ENCODE data around the gene ZNF837.
"Not testable (repeated sequence)": the region's sequence is repeated elsewhere in the genome, so short reads cannot be mapped to it uniquely, and the experiment has no call there.

The ZNF837 gene

GRCh38 chr19:58350001-58350861 is 30.6 kb downstream of the ZNF837 start:
- H3K4me3 ChIP-seq (replicated peaks; ENCODE audit: low read depth, low read length) = no peak overlapping the region
- no peak for DNase-seq (ENCODE audit: extremely low read depth, low read depth)
- no peak for TF ChIP-seq CTCF (IDR thresholded peaks at IDR 0.05; ENCODE audit: low read depth, low read length, missing control alignments)

- no peak for TF ChIP-seq CTCF (IDR thresholded peaks at IDR 0.05; ENCODE audit: low read depth, low read length, missing control alignments)
These were observed 31.2 kb downstream of the ZNF837 start for GRCh38 chr19:58349590-58349989.

DNA sequence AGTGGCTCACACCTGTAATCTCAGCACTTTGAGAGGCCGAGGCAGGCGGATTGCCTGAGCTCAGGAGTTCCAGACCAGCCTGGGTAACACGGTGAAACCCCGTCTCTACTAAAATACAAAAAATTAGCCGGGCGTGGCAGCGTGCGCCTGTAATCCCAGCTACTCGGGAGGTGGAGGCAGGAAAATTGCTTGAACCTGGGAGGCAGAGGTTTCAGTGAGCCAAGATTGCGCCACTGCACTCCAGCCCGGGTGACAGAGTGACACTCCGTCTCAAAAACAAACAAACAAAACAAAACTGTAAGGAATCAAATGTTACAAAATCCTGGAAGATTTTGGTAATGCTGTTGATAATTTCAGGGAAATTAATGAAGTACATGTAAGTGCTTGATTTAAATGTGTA is 32.8 kb downstream of the ZNF837 start:
- not testable (repeated sequence) for DNase-seq (ENCODE audit: extremely low read depth, low read depth)
- H3K4me3 ChIP-seq (replicated peaks; ENCODE audit: low read depth, low read length) = peak overlapping the region; percentile 61

More at GRCh38 chr19:58349590-58349989, 31.2 kb downstream of the ZNF837 start:
- no peak overlapping the region for H3K4me3 ChIP-seq (replicated peaks; ENCODE audit: low read depth, low read length)
- DNase-seq (ENCODE audit: extremely low read depth, low read depth) = no peak

DNA sequence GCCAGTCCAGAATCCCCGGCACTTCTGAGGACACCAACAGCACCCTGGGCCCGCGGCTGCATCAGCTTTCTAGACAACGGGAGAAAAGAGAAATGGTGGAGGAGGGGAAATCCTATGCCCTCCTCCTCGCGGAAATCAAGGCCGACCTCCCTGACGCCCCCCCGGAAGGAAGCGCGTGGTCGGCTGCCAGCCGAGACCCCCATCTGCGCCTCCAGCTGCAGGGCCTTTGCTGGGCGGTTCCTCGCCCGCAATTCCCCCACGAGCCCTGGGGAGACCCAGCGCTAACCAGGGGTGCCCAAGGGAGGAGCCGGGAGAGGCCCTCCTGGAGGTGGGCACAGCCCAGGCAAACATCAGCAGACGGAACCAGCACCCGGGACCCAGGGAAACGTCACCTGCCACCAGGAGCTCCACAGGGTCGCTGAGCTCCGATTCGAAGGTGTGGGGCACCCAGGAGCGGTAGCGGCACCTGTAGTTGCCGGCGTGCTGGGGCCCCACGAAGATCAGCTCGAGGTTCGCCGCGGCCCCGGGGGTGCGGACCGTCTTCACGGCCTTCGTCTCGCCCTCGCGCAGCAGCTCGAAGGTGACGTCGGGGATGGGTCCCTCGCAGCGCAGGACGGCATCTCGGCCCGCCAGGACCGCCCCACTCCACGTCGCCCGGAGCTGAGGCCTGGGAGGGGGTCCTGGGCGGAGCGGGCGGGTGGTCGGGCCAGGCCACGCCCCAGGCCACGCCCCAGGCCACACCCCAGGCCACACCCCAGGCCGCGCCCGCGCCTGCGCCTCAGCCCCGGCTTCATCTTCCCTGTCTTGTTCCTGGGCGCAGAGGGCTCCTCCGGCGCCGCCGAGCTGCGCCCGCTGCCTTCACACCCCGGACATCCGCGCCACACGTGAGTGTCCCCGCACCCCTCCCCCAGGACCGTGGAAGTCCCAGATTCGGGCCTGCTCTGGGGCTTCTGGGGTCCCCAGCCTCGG is 33.6 kb downstream of the ZNF837 start:
- no peak for TF ChIP-seq CTCF (IDR thresholded peaks at IDR 0.05; ENCODE audit: low read depth, low read length, missing control alignments)
- no peak for DNase-seq (ENCODE audit: extremely low read depth, low read depth)
- peak overlapping the region; percentile 61 for H3K4me3 ChIP-seq (replicated peaks; ENCODE audit: low read depth, low read length)

DNA sequence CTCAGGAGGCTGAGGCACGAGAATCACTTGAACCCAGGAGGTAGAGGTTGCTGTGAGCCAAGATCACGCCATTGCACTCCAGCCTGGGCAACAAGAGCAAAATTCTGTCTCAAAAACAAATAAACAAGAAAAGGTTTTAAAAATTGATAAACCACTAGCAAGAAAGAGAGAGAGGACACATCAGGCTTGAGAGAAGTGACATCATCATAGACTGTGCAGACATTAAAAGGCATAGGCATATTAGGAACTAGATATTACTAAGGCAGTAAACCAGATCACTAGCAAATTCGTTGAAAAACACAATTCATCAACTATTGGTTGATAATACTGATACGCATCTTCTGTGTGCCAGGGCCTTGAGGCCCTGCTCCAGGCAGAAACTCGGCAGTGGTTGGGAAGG is 35.3 kb downstream of the ZNF837 start:
- no peak for TF ChIP-seq CTCF (IDR thresholded peaks at IDR 0.05; ENCODE audit: low read depth, low read length, missing control alignments)
- no peak for DNase-seq (ENCODE audit: extremely low read depth, low read depth)
- H3K4me3 ChIP-seq (replicated peaks; ENCODE audit: low read depth, low read length) = no peak overlapping the region

DNA sequence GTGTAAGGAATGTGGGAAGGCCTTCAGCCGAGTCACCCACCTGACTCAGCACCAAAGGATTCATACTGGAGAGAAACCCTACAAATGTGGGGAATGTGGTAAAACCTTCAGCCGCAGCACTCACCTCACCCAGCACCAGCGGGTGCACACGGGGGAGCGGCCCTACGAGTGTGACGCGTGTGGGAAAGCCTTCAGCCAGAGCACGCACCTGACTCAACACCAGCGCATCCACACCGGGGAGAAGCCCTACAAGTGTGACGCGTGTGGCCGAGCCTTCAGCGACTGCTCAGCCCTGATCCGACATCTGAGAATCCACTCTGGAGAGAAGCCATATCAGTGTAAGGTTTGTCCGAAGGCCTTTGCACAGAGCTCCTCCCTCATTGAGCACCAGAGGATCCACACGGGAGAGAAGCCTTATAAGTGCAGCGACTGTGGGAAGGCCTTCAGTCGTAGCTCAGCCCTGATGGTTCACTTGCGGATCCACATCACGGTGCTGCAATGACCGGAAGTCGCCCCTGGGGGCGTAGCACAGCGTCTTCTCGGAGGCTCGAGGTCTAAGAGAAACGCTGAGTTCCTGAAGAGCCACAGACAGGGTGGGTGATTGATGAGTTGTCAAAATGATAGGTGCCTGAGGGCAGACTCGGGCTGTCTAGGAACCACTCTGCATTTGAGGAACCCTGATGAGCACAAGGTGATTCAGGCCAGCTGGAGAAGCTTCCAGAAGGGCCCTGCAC is 41.8 kb downstream of the ZNF837 start:
- TF ChIP-seq CTCF (IDR thresholded peaks at IDR 0.05; ENCODE audit: low read depth, low read length, missing control alignments) = peak; percentile 8
- no peak overlapping the region for H3K4me3 ChIP-seq (replicated peaks; ENCODE audit: low read depth, low read length)
- no peak for DNase-seq (ENCODE audit: extremely low read depth, low read depth)
